ENCODE measurements around the gene KATNAL2.

The KATNAL2 gene

DNA sequence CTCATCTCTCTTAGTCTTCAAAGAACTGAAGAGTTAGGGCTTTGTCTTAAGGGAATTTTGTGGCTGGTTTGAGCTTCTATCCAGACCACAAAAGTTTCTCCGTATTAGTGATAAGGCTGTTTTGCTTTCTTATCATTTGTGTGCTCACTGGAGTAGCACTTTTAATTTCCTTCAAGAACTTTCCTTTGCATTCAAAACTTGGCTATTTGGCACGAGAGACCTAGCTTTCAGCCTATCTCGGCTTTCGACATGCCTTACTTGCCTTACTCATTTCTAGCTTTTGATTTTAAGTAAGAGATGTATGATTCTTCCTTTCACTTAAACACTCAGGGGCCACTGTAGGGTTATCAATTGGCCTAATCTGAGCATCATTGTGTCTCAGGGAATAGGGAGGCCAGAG is 203.0 kb downstream of the KATNAL2 start:
- peak; percentile 79 for DNase-seq

GRCh38 chr18:47121146-47121545 is 203.7 kb downstream of the KATNAL2 start:
- DNase-seq: no peak

- no peak for DNase-seq
Measured at GRCh38 chr18:47141289-47141688, 223.9 kb downstream of the KATNAL2 start.

- no peak for DNase-seq
Measured at GRCh38 chr18:47143153-47143552, 225.8 kb downstream of the KATNAL2 start.

- no peak for DNase-seq
Measured at GRCh38 chr18:47143899-47144485, 226.6 kb downstream of the KATNAL2 start.

- DNase-seq: no peak
Measured at GRCh38 chr18:47146206-47146605, 228.8 kb downstream of the KATNAL2 start.

DNA sequence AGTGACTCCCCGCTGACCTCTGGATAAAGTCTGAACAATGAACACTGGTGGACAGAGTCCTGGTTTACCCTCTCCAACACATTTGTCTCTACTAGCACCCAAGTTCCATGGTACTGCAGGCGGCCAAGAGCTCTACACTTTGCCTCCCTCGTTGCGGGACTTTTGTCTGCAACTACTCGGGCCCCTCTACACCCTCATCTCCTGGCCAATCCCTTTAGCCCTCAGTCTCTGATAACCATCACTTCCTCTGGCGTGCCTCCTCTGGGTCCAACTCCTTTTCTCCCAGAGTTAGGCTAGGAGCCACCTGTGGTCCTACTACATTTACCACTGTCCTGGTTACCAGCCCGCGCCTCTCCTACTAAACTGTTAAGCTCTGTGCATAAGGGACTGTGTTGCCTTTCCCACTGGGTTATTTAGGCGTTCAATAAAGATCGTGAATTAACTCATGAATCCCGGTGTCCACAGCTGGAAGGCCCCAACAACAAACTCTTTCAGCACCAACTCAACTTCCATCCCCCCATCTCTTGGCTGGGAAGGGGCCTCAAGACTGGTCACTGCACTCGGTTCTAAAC is 232.1 kb downstream of the KATNAL2 start:
- no peak for DNase-seq

DNA sequence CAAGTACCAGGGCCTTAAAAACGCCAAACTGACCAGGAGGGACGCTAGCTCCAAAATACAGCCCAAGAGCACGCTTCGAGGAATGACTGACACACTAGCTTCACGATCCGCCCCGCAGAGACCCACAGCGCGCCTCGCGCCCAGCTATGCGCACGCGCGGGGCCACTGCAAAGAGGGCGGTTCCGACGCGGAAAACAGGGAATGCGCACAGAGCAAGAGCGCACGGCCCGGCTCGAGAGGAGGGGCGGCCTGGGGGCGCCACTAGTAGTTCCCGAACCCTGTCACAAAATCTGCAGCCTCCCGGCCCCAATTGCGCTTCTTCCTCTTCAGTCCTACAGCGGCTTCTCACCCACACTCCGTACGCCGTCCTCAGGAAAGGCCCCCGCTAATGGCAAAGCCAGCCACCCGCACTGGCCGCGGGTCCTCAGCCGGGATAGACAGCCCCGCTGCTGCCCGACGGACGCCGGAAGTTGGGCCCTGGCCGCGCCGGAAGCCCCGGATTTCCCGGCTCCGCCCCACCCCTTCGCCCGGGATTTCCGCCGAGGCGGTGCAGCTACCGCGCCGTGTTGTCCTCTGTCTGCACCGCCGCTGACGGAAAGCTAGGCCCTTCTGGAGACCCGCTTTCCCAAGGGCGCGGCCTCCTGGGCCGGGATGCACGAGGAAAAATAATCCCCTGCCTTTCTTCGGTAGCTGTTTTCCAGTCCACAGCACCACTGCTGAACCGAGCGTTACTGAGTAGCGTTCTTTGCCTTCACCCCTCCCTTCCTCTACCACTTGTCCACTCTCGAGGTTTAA is 232.8 kb downstream of the KATNAL2 start, which contains the start of gene HDHD2:
HDHD2 (minus strand) TSS at position 472 of the 795 bp plus-strand sequence. CDS start 14,061 bp downstream, outside the sequence.
- peak; percentile 88 for DNase-seq

DNA sequence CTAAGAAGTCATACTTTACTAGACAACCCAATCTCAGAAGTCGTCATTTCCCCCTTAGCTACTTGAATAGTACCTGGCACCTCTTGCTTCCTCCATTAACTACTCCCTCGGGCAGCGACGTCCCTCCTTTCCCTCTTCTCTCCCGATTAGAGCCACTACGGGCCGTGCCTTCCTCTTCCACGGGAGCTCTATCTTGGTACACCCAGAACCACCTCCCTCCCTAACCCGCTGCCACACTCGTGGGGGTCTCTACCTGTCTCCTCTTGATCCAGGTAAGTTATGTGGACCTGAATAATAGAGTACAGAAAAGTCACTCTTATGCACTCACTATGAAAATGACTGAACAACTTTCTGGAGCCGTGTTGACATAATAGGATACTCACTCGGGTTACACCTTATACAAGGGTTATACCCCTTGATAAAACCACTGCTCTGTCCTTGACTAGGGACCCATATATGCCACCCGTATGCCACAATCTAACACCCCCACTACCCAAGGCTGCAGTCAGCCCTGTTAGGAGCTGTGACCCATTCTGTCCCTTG is 233.5 kb downstream of the KATNAL2 start:
- DNase-seq: no peak

DNA sequence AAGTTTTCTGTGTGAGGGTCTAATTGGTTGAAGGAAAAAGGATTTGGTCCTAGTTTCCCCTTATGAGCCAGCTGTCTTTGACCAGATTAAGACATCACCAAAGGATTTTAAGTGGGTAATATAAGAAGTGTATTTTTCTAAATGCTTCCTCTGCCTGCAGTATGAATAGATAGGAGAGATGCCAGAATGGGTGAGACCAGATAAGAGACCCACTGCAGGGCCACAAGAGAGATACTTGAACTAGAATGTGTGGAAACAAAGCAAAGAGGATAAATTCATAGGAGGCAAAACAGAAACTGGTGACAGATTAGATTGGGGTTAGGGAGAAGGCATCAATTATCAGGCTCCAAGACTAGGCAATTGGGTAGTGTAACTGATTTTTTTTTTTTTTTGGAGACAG is 234.0 kb downstream of the KATNAL2 start:
- no peak for DNase-seq
